NT2/D1 (cell line): Measurements from ENCODE around the gene ZBTB8OS.

Experiments
- YY1 ChIP-seq: IDR thresholded peaks from 2 replicates; pipeline ENCODE4 v1.6.1; 2011; ENCODE audit not compliant: insufficient read length, insufficient read depth
- ZNF274 ChIP-seq: IDR thresholded peaks from 2 replicates; pipeline ENCODE4 v1.6.1; 2011; ENCODE audit warnings: mild to moderate bottlenecking, low read depth, low read length

GRCh38 chr1:32622205-32622604 is 28.1 kb downstream of the ZBTB8OS start:
- TF ChIP-seq ZNF274 = no peak
- TF ChIP-seq YY1 = no peak
